ENCODE data around the gene CSRP3.

The CSRP3 gene

GRCh38 chr11:19243613-19244012 lies 41.8 kb upstream of the CSRP3 start:
- H3K27ac Mint-ChIP-seq, result no peak overlapping the region
- peak overlapping the region in 2 of 3 experiments; percentile 17 to 37 for H3K4me3 Mint-ChIP-seq
- TF ChIP-seq CTCF (IDR thresholded peaks at IDR 0.05; ENCODE audit: unreplicated experiment in 3 of 3), result no peak
- peaks cover 10% of the 10 kb centered on the region for H3K9me3 Mint-ChIP-seq
- peaks cover 19% of the 10 kb centered on the region for H3K4me1 Mint-ChIP-seq
- H3K27me3 Mint-ChIP-seq (ENCODE audit: low read depth), result peaks cover 56% of the 10 kb centered on the region
- H3K36me3 Mint-ChIP-seq (ENCODE audit: low read depth), result no peaks in the 10 kb centered on the region

- peaks cover 5% of the 10 kb centered on the region for H3K9me3 Mint-ChIP-seq
- no peak overlapping the region for H3K27ac Mint-ChIP-seq
- peak overlapping the region; percentile 70 to 95 (median 88) for H3K4me3 Mint-ChIP-seq
- peaks cover 56% of the 10 kb centered on the region for H3K27me3 Mint-ChIP-seq (ENCODE audit: low read depth)
- no peak for TF ChIP-seq CTCF (IDR thresholded peaks at IDR 0.05; ENCODE audit: unreplicated experiment in 3 of 3)
- H3K4me1 Mint-ChIP-seq, result peaks cover 23% of the 10 kb centered on the region
- H3K36me3 Mint-ChIP-seq (ENCODE audit: low read depth), result no peaks in the 10 kb centered on the region
Observed at GRCh38 chr11:19243143-19243542, 41.4 kb upstream of the CSRP3 start.

- H3K27me3 Mint-ChIP-seq (ENCODE audit: low read depth), result peaks cover 56% of the 10 kb centered on the region
- TF ChIP-seq CTCF (IDR thresholded peaks at IDR 0.05; ENCODE audit: unreplicated experiment in 3 of 3), result no peak
- H3K27ac Mint-ChIP-seq, result peak overlapping the region in 2 of 3 experiments; percentile 9 to 18
- H3K4me1 Mint-ChIP-seq, result peaks cover 28% of the 10 kb centered on the region
- no peaks in the 10 kb centered on the region for H3K36me3 Mint-ChIP-seq (ENCODE audit: low read depth)
- H3K9me3 Mint-ChIP-seq, result no peaks in the 10 kb centered on the region
- H3K4me3 Mint-ChIP-seq, result peak overlapping the region; percentile 85 to 95 (median 88)
Observed at GRCh38 chr11:19242179-19242932, 40.6 kb upstream of the CSRP3 start.

- no peaks in the 10 kb centered on the region for H3K9me3 Mint-ChIP-seq
- H3K36me3 Mint-ChIP-seq (ENCODE audit: low read depth), result no peaks in the 10 kb centered on the region
- TF ChIP-seq CTCF (IDR thresholded peaks at IDR 0.05; ENCODE audit: unreplicated experiment in 3 of 3), result no peak
- H3K4me3 Mint-ChIP-seq, result peak overlapping the region; percentile 85 to 95 (median 88)
- peaks cover 56% of the 10 kb centered on the region for H3K27me3 Mint-ChIP-seq (ENCODE audit: low read depth)
- H3K4me1 Mint-ChIP-seq, result peaks cover 36% of the 10 kb centered on the region
- H3K27ac Mint-ChIP-seq, result peak overlapping the region in 1 of 3 experiments; percentile 9
Observed at GRCh38 chr11:19241260-19242178, 39.7 kb upstream of the CSRP3 start.

GRCh38 chr11:19240420-19241259 lies 38.9 kb upstream of the CSRP3 start, which contains the start of gene E2F8:
Gene E2F8 (minus strand): TSS chr11:19240945. CDS start chr11:19240121, 824 bp downstream.
- no peaks in the 10 kb centered on the region for H3K9me3 Mint-ChIP-seq
- H3K27me3 Mint-ChIP-seq (ENCODE audit: low read depth), result peaks cover 49% of the 10 kb centered on the region
- H3K4me1 Mint-ChIP-seq, result peaks cover 43% of the 10 kb centered on the region
- peaks cover 8% of the 10 kb centered on the region for H3K36me3 Mint-ChIP-seq (ENCODE audit: low read depth)
- peak within 1 kb of the TSS in 2 of 3 experiments; percentile 27 to 52 for H3K27ac Mint-ChIP-seq
- no peak for TF ChIP-seq CTCF (IDR thresholded peaks at IDR 0.05; ENCODE audit: unreplicated experiment in 3 of 3)
- H3K4me3 Mint-ChIP-seq, result peak within 1 kb of the TSS; percentile 94 to 96 (median 95)

All from nephron (organoid).